GM23338 (cell line): ENCODE results near the gene BTBD9. TPM values are rescaled to one million over a fixed set of nuclear protein-coding genes. Genes with fewer than 3 reads are reported as not detected.

Experiments used
- ATAC-seq: fragments of 200-7000 bp; cut with Tn5 transposase; 3 replicates; pipeline ENCODE4 v1.9.1; 2020
- DNase-seq: peaks from one replicate; pipeline ENCODE4 v3.0.0-alpha.2; 2015; ENCODE audit warnings: low spot score
- H2AFZ ChIP-seq: fragments of 200-600 bp; sonication (generic); 2 replicates; pipeline ENCODE4 v1.8.0; 2016; ENCODE audit warnings: antibody characterized with exemption, mild to moderate bottlenecking, moderate library complexity
- H3F3A ChIP-seq: fragments of 200-600 bp; sonication (generic); replicated peaks from 2 replicates; pipeline ENCODE4 v1.8.0; 2017; ENCODE audit warnings: antibody characterized with exemption, mixed run types, low read depth
- H3K27ac ChIP-seq: fragments of 200-600 bp; sonication (generic); 2 replicates; pipeline ENCODE4 v1.6.1; 2016; ENCODE audit warnings: low read depth
- H3K27me3 ChIP-seq: fragments of 200-600 bp; sonication (generic); 2 replicates; pipeline ENCODE4 v1.8.0; 2016; ENCODE audit warnings: mild to moderate bottlenecking, mixed run types, moderate library complexity; ENCODE audit not compliant: insufficient read depth
- H3K36me3 ChIP-seq: fragments of 200-600 bp; sonication (generic); 2 replicates; pipeline ENCODE4 v1.8.0; 2016; ENCODE audit warnings: mild to moderate bottlenecking; ENCODE audit not compliant: insufficient read depth
- H3K4me1 ChIP-seq: fragments of 200-600 bp; sonication (generic); 2 replicates; pipeline ENCODE4 v1.8.0; 2016; ENCODE audit warnings: mild to moderate bottlenecking, moderate library complexity; ENCODE audit not compliant: insufficient read depth
- H3K4me2 ChIP-seq: fragments of 200-600 bp; sonication (generic); 2 replicates; pipeline ENCODE4 v1.7.1; 2017; ENCODE audit warnings: mixed run types
- H3K4me3 ChIP-seq: fragments of 200-600 bp; sonication (generic); 2 replicates; pipeline ENCODE4 v1.6.1; 2016; ENCODE audit warnings: mixed run types
- H3K79me2 ChIP-seq: fragments of 200-600 bp; sonication (generic); replicated peaks from 2 replicates; pipeline ENCODE4 v1.8.0; 2017; ENCODE audit warnings: mild to moderate bottlenecking; ENCODE audit not compliant: insufficient read depth
- H3K9me2 ChIP-seq: fragments of 200-600 bp; sonication (generic); 2 replicates; pipeline ENCODE4 v1.8.0; 2017; ENCODE audit not compliant: insufficient read depth
- H4K20me1 ChIP-seq: fragments of 200-600 bp; sonication (generic); replicated peaks from 2 replicates; pipeline ENCODE4 v1.8.0; 2017; ENCODE audit warnings: mild to moderate bottlenecking; ENCODE audit not compliant: insufficient read depth
- H3K27ac Mint-ChIP-seq: 2 replicates; pipeline ENCODE4 v1.8.0; 2020; ENCODE audit warnings: inconsistent platforms, mild to moderate bottlenecking, moderate library complexity, mixed read lengths
- H3K27me3 Mint-ChIP-seq: 3 replicates; pipeline ENCODE4 v1.8.0; 2022; ENCODE audit warnings: low read depth, mild to moderate bottlenecking, moderate library complexity, mixed read lengths, inconsistent platforms; ENCODE audit not compliant: insufficient read depth, poor library complexity
- H3K36me3 Mint-ChIP-seq: 3 replicates; pipeline ENCODE4 v1.8.0; 2021; ENCODE audit warnings: low read depth, mild to moderate bottlenecking, inconsistent platforms, moderate library complexity, mixed read lengths
- H3K4me1 Mint-ChIP-seq: 3 replicates; pipeline ENCODE4 v1.8.0; 2020; ENCODE audit warnings: mild to moderate bottlenecking, inconsistent platforms, mixed read lengths
- H3K4me3 Mint-ChIP-seq: 3 replicates; pipeline ENCODE4 v1.8.0; 2021; ENCODE audit warnings: moderate library complexity, mild to moderate bottlenecking, inconsistent platforms, mixed read lengths
- H3K9me3 Mint-ChIP-seq: 3 replicates; pipeline ENCODE4 v1.8.0; 2020; ENCODE audit warnings: moderate library complexity, mild to moderate bottlenecking, inconsistent platforms, mixed read lengths
- CREB1 ChIP-seq: fragments of 250-450 bp; sonication (Bioruptor Pico); IDR thresholded peaks from 2 replicates; pipeline ENCODE4 v1.5.0; 2020; ENCODE audit warnings: low read depth, mild to moderate bottlenecking, moderate library complexity
- CTCF ChIP-seq, 2 experiments: fragments of 200-600 bp in 1 of 2; sonication (generic) in 1 of 2; conservative IDR thresholded peaks; 2 replicates each; pipeline versions ENCODE4 v1.5.1 to v1.6.1; 2016 to 2017; ENCODE audit warnings: antibody characterized with exemption in 2 of 2, low read depth in 2 of 2, mild to moderate bottlenecking in 2 of 2, moderate library complexity in 1 of 2
- ETS1 ChIP-seq: IDR thresholded peaks from 2 replicates; pipeline ENCODE4 v1.6.1; 2016; ENCODE audit warnings: antibody characterized with exemption
- EZH2 ChIP-seq: fragments of 200-600 bp; sonication (generic); IDR thresholded peaks from one replicate; pipeline ENCODE4 v1.8.0; 2017; ENCODE audit warnings: antibody characterized with exemption, mild to moderate bottlenecking, low read depth; ENCODE audit not compliant: unreplicated experiment
- EZH2phosphoT487 ChIP-seq: fragments of 200-600 bp; sonication (generic); IDR thresholded peaks from one replicate; pipeline ENCODE4 v1.8.1; 2018; ENCODE audit warnings: antibody characterized with exemption; ENCODE audit not compliant: unreplicated experiment
- JUNB ChIP-seq: IDR thresholded peaks from one replicate; pipeline ENCODE4 v1.6.1; 2016; ENCODE audit warnings: antibody characterized with exemption; ENCODE audit not compliant: unreplicated experiment
- NANOG ChIP-seq: IDR thresholded peaks from 2 replicates; pipeline ENCODE4 v1.6.1; 2016; ENCODE audit warnings: antibody characterized with exemption, borderline replicate concordance
- POLR2AphosphoS5 ChIP-seq: IDR thresholded peaks from 2 replicates; pipeline ENCODE4 v1.6.1; 2016; ENCODE audit warnings: antibody characterized with exemption, low read depth
- REST ChIP-seq: IDR thresholded peaks from one replicate; pipeline ENCODE4 v1.6.1; 2018; ENCODE audit warnings: antibody characterized with exemption; ENCODE audit not compliant: unreplicated experiment
- STAT1 ChIP-seq: IDR thresholded peaks from one replicate; pipeline ENCODE4 v1.6.1; 2016; ENCODE audit warnings: antibody characterized with exemption; ENCODE audit not compliant: unreplicated experiment
- ZNF114 ChIP-seq: fragments of 250-450 bp; sonication (Bioruptor Pico); IDR thresholded peaks from 2 replicates; pipeline ENCODE4 v1.5.0; 2020; ENCODE audit warnings: mild to moderate bottlenecking, moderate library complexity
- ZNF331 ChIP-seq: fragments of 250-450 bp; sonication (Bioruptor Pico); IDR thresholded peaks from 2 replicates; pipeline ENCODE4 v1.5.0; 2020; ENCODE audit warnings: low read depth, mild to moderate bottlenecking, moderate library complexity
- ZNF462 ChIP-seq: fragments of 250-450 bp; sonication (Bioruptor Pico); IDR thresholded peaks from 2 replicates; pipeline ENCODE4 v1.5.0; 2020; ENCODE audit warnings: mild to moderate bottlenecking, moderate library complexity
- polyA plus RNA-seq: library from polyadenylated mRNA; unstranded; fragments of >200 nt; fragmentation: Nextera tagmentation; extraction: Ambion mirVana; gene quantifications from 2 replicates; pipeline ENCODE4 v1.2.1, GENCODE V29; 2016
- total RNA-seq: library from RNA; depleted of rRNA; stranded (reverse); fragments of >200 nt; shearing (Covaris generic); gene quantifications from 2 replicates; pipeline ENCODE4 v1.2.3, GENCODE V29; 2014

The BTBD9 gene
- total and polyA plus RNA-seq, 2 experiments from 2014 or later = 4.2 to 5.3 TPM

- TF ChIP-seq ZNF462 (CRISPR knock-in tag) (no peak), ZNF114 (CRISPR knock-in tag) (no peak), STAT1 (no peak), CTCF (conservative IDR thresholded peaks at IDR 0.05; ENCODE audit: low read depth in 2 of 2) (no peak), ETS1 (no peak), ZNF331 (CRISPR knock-in tag) (no peak), CREB1 (no peak), REST (no peak), NANOG (no peak), JUNB (no peak), POLR2AphosphoS5 (no peak), EZH2phosphoT487 (no peak), EZH2 (no peak)
- Histone ChIP-seq H3K27me3 (no peaks in the 10 kb centered on the region), H3K4me3 (no peak overlapping the region), H3K27ac (no peak overlapping the region), H3F3A (no peaks in the 10 kb centered on the region), H3K9me2 (no peaks in the 10 kb centered on the region), H3K4me1 (peaks cover 4% of the 10 kb centered on the region), H3K4me2 (no peak overlapping the region), H3K36me3 (no peaks in the 10 kb centered on the region), H3K79me2 (peaks cover 10% of the 10 kb centered on the region; the same call in 1 of the 2 replicates), H2AFZ (no peak overlapping the region), H4K20me1 (no peaks in the 10 kb centered on the region)
- DNase-seq (no peak), ATAC-seq (no peak)
- peaks cover 30% of the 10 kb centered on the region for H3K4me1 Mint-ChIP-seq
- H3K4me3 Mint-ChIP-seq = no peak overlapping the region
- H3K27me3 Mint-ChIP-seq = peaks cover 10% of the 10 kb centered on the region
- H3K36me3 Mint-ChIP-seq = no peaks in the 10 kb centered on the region
- H3K27ac Mint-ChIP-seq = no peak overlapping the region
- no peaks in the 10 kb centered on the region for H3K9me3 Mint-ChIP-seq
These were observed 487.9 kb downstream of the BTBD9 start for GRCh38 chr6:38151580-38152500.
